Ascending aorta (tissue), 2 donors: ENCODE results near the gene MRPL27. TPM values are rescaled to one million over a fixed set of nuclear protein-coding genes. Genes with fewer than 3 reads are reported as not detected.
"Not testable (repeated sequence)": the region's sequence is repeated elsewhere in the genome, so short reads cannot be mapped to it uniquely, and the experiment has no call there.

Source experiments
- DNase-seq, 2 donors: peaks; one replicate each; pipeline ENCODE4 v3.0.0-alpha.2; 2019; ENCODE audit warnings: low spot score in 2 of 2
- H3K27ac ChIP-seq, 2 donors: fragments of 200-600 bp; sonication (generic); one replicate each; pipeline ENCODE4 v1.5.1; 2016 to 2017; ENCODE audit warnings: mild to moderate bottlenecking in 1 of 2
- H3K27me3 ChIP-seq: fragments of 200-600 bp; sonication (generic); one replicate; pipeline ENCODE4 v1.5.1; 2017
- H3K36me3 ChIP-seq, 2 donors: fragments of 200-600 bp; sonication (generic); one replicate each; pipeline ENCODE4 v1.5.1; 2016
- H3K4me1 ChIP-seq, 2 donors: fragments of 200-600 bp; sonication (generic); one replicate each; pipeline ENCODE4 v1.5.1; 2016 to 2017; ENCODE audit warnings: mild to moderate bottlenecking in 1 of 2
- H3K4me3 ChIP-seq, 2 donors: fragments of 200-600 bp; sonication (generic); one replicate each; pipeline ENCODE4 v1.5.1; 2016 to 2017; ENCODE audit warnings: mild to moderate bottlenecking in 1 of 2
- H3K9me3 ChIP-seq, 2 donors: fragments of 200-600 bp; sonication (generic); one replicate each; pipeline ENCODE4 v1.5.1; 2016
- intact Hi-C: fragments of 100-400 bp; cut with DNase I; formaldehyde crosslinking; loops from one replicate; pipeline ENCODE4 v1.15.1; 2023
- total RNA-seq: library from RNA; depleted of rRNA; stranded (reverse); fragments of >200 nt; gene quantifications from one replicate; pipeline ENCODE4 v1.1.0, GENCODE V29; 2016
- TF ChIP-seq, protein P1 (sequence below), 3 experiments: fragments of 200-600 bp in 2 of 3; fragments of 450-650 bp in 1 of 3; sonication (generic) in 2 of 3; IDR thresholded peaks; one replicate each; pipeline ENCODE4 v1.5.1; 2016 to 2019; ENCODE audit warnings: antibody characterized with exemption in 3 of 3, mild to moderate bottlenecking in 1 of 3, moderate library complexity in 1 of 3

Gene MRPL27
- total RNA-seq, 1 donor from 2014 or later, result 28.9 TPM

DNA sequence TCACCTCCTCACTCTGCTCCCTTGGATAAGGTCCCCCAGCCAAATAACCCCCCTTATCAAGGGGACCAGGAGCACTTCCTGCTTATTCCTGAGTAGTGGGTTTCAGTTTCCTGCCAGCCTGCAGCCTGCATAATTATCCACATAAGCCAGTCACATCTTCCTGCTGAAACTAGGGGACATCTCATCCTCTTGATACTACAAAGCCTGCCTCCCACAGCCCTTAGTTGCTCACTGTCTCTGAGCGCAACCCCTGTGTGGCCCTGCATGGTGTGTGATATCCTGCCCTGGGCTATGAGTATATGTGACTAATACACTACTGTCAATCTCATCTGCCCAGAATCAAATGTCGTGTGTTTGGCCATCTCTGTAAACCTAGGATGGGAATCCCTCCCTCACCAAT is 35.0 kb downstream of the MRPL27 start:
- no peaks in the 10 kb centered on the region for H3K36me3 ChIP-seq
- H3K4me3 ChIP-seq, result no peak overlapping the region
- TF ChIP-seq, protein P1, sequence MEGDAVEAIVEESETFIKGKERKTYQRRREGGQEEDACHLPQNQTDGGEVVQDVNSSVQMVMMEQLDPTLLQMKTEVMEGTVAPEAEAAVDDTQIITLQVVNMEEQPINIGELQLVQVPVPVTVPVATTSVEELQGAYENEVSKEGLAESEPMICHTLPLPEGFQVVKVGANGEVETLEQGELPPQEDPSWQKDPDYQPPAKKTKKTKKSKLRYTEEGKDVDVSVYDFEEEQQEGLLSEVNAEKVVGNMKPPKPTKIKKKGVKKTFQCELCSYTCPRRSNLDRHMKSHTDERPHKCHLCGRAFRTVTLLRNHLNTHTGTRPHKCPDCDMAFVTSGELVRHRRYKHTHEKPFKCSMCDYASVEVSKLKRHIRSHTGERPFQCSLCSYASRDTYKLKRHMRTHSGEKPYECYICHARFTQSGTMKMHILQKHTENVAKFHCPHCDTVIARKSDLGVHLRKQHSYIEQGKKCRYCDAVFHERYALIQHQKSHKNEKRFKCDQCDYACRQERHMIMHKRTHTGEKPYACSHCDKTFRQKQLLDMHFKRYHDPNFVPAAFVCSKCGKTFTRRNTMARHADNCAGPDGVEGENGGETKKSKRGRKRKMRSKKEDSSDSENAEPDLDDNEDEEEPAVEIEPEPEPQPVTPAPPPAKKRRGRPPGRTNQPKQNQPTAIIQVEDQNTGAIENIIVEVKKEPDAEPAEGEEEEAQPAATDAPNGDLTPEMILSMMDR (IDR thresholded peaks at IDR 0.05), result no peak
- H3K4me1 ChIP-seq, result no peaks in the 10 kb centered on the region
- H3K9me3 ChIP-seq, result no peaks in the 10 kb centered on the region
- no peak for DNase-seq
- H3K27me3 ChIP-seq, result no peaks in the 10 kb centered on the region
- intact Hi-C loops, result no loop called here
- H3K27ac ChIP-seq, result no peak overlapping the region

DNA sequence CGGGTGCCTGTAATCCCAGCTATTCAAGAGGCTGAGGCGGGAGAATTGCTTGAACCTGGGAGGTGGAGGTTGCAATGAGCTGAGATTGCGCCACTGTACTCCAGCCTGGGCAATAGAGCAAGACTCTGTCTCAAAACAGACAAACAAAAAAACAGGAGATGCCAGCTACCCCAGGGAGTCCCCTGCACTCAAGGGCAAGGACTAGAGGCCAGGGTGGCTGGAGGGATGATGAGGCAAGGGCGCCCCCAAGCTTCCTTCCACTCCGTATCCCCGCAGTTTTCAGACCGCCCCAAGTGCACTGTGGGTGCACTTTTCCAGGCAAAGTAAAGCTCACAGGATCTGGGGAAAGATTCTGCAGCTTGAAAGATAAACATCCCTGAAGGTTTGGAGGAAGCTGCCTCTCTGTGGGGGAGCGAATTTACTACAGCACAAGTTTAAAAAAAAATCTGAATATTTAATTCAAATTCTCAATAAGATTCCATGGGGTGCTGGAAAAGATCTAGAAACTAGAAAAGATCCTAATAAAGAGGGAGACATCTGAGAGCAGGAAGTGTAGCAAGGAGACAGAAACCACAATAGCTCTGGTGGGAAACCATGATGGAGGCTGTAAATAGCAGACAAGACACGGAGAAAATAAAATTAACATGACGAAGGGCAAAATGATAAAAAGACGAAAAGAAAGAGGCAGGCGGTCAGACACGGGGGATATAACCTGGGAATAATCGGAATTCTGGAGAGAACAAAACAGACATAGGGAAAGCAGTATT is 39.5 kb downstream of the MRPL27 start:
- H3K36me3 ChIP-seq, H3K4me1 ChIP-seq, H3K27ac ChIP-seq, H3K27me3 ChIP-seq, DNase-seq, intact Hi-C loops, H3K4me3 ChIP-seq, H3K9me3 ChIP-seq: not testable (repeated sequence)

DNA sequence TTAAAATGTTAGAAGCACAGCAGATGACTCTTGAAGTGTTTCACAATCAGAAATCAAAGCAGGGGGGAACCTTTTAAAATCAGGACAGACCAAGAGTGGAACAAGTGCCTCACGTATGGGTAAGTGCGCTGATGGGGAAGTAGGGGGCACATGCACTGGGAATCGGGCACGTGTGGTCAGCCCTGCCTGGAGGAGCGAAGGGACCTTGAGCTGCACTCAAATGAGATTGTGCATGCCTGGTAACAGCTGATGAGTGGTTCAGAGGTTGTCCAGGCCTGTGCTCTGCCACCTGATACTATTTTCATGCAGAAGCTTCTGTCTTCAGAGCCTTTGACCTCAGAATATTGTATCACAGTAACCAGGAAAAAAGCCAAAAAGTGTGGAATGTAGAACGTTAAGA is 40.8 kb downstream of the MRPL27 start:
- no peak overlapping the region for H3K27ac ChIP-seq
- H3K4me3 ChIP-seq, result no peak overlapping the region
- intact Hi-C loops, result no loop called here
- TF ChIP-seq, protein P1 (IDR thresholded peaks at IDR 0.05), result no peak
- no peaks in the 10 kb centered on the region for H3K4me1 ChIP-seq
- H3K36me3 ChIP-seq, result no peaks in the 10 kb centered on the region
- no peaks in the 10 kb centered on the region for H3K9me3 ChIP-seq
- no peaks in the 10 kb centered on the region for H3K27me3 ChIP-seq
- no peak for DNase-seq

GRCh38 chr17:50331085-50331791 is 41.7 kb downstream of the MRPL27 start:
- intact Hi-C loops, result no loop called here
- no peak for DNase-seq
- no peaks in the 10 kb centered on the region for H3K36me3 ChIP-seq
- no peak overlapping the region for H3K4me3 ChIP-seq
- TF ChIP-seq, protein P1 (IDR thresholded peaks at IDR 0.05), result no peak
- H3K27ac ChIP-seq, result no peak overlapping the region
- H3K27me3 ChIP-seq, result no peaks in the 10 kb centered on the region
- no peaks in the 10 kb centered on the region for H3K4me1 ChIP-seq
- no peaks in the 10 kb centered on the region for H3K9me3 ChIP-seq

DNA sequence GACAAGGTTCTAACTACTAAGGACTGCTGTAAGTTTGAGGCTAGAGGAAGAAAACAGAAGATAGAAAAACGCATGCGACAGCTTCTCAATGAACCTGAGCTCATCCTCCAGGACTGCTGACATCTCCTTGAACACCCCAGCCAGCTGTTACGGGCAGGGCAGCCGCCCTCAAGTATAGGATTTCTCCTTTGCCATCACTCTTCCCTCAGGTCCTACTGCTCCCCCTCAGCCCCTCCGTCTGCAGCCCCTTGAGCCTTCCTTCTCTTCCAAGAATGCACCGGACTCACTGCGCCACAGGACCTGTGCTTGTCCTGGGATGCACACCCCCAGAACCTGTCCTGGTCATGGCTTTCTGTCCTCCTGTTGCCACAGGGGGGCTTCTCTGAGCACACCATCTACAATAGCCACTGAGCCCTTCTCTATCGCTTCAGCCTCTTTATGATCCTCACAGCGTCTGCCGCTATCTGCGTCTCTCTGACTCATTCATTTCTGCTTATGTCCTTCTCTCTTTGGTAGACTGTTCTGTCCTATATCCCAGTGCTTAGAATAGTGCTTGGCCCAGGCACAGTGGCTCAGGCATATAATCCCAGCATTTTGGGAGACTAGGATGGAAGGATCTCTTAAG is 42.7 kb downstream of the MRPL27 start:
- no peaks in the 10 kb centered on the region for H3K4me1 ChIP-seq
- H3K27ac ChIP-seq, result no peak overlapping the region
- no peaks in the 10 kb centered on the region for H3K9me3 ChIP-seq
- H3K4me3 ChIP-seq, result no peak overlapping the region
- H3K36me3 ChIP-seq, result no peaks in the 10 kb centered on the region
- no peaks in the 10 kb centered on the region for H3K27me3 ChIP-seq
- intact Hi-C loops, result no loop called here
- no peak for DNase-seq
- TF ChIP-seq, protein P1 (IDR thresholded peaks at IDR 0.05), result no peak

DNA sequence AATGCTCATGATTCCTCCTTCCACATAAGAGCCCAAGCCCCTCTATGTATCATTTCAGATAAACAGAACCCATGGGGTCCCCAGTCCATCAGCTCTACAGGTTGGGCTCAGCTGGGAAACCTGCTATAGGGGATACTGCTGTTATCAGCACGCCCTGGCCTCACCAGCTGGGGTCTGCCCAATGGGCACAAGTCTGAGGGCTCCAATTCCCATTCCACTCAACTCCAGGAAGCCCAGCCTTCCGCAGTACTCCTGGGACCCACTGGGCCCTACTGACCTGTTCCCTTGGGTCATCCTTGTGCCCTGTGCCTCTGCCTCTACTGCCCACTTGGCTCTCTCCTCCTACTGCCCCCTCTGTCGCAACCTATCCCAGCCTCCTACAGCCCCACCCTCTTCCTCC is 43.3 kb downstream of the MRPL27 start:
- intact Hi-C loops, result no loop called here
- Histone ChIP-seq H3K27ac (no peak overlapping the region), H3K36me3 (no peaks in the 10 kb centered on the region), H3K4me3 (no peak overlapping the region), H3K4me1 (no peaks in the 10 kb centered on the region), H3K9me3 (no peaks in the 10 kb centered on the region), H3K27me3 (no peaks in the 10 kb centered on the region)
- TF ChIP-seq, protein P1 (IDR thresholded peaks at IDR 0.05), result no peak
- DNase-seq, result no peak
